Ishikawa (cell line): ENCODE results near the gene HOXA7.

Source experiments
- CEBPB ChIP-seq: IDR thresholded peaks from 2 replicates; pipeline ENCODE4 v1.6.1; 2012
- CREB1 ChIP-seq: IDR thresholded peaks from 2 replicates; pipeline ENCODE4 v1.6.1; 2012; ENCODE audit warnings: low read depth
- EGR1 ChIP-seq: IDR thresholded peaks from 2 replicates; pipeline ENCODE4 v1.6.1; 2012
- EP300 ChIP-seq: IDR thresholded peaks from 2 replicates; pipeline ENCODE4 v1.6.1; 2012; ENCODE audit warnings: borderline replicate concordance
- FOXM1 ChIP-seq: IDR thresholded peaks from 2 replicates; pipeline ENCODE4 v1.6.1; 2012; ENCODE audit warnings: low read depth, borderline replicate concordance
- MAX ChIP-seq: IDR thresholded peaks from 2 replicates; pipeline ENCODE4 v1.6.1; 2012
- NFIC ChIP-seq: IDR thresholded peaks from 2 replicates; pipeline ENCODE4 v1.6.1; 2012
- RAD21 ChIP-seq: IDR thresholded peaks from 2 replicates; pipeline ENCODE4 v1.6.1; 2012; ENCODE audit warnings: low read depth
- REST ChIP-seq: IDR thresholded peaks from 2 replicates; pipeline ENCODE4 v1.6.1; 2012; ENCODE audit warnings: low read depth, mild to moderate bottlenecking
- TAF1 ChIP-seq: IDR thresholded peaks from 2 replicates; pipeline ENCODE4 v1.6.1; 2012; ENCODE audit warnings: low read depth, mild to moderate bottlenecking
- TCF12 ChIP-seq: IDR thresholded peaks from 2 replicates; pipeline ENCODE4 v1.6.1; 2012; ENCODE audit warnings: low read depth
- TEAD4 ChIP-seq: IDR thresholded peaks from 2 replicates; pipeline ENCODE4 v1.6.1; 2012
- USF1 ChIP-seq: IDR thresholded peaks from 2 replicates; pipeline ENCODE4 v1.6.1; 2012
- YY1 ChIP-seq: IDR thresholded peaks from 2 replicates; pipeline ENCODE4 v1.6.1; 2012; ENCODE audit warnings: low read depth
- ZBTB7A ChIP-seq: IDR thresholded peaks from 2 replicates; pipeline ENCODE4 v1.6.1; 2012; ENCODE audit warnings: low read depth

HOXA7 gene

GRCh38 chr7:27111042-27111750, 45.3 kb downstream of the HOXA7 start:
- TF ChIP-seq ZBTB7A (no peak), NFIC (no peak), RAD21 (no peak), REST (no peak), EGR1 (no peak), TAF1 (no peak), CREB1 (no peak), YY1 (no peak), USF1 (no peak), EP300 (no peak), CEBPB (no peak), MAX (no peak), TEAD4 (no peak), FOXM1 (no peak), TCF12 (no peak)

DNA sequence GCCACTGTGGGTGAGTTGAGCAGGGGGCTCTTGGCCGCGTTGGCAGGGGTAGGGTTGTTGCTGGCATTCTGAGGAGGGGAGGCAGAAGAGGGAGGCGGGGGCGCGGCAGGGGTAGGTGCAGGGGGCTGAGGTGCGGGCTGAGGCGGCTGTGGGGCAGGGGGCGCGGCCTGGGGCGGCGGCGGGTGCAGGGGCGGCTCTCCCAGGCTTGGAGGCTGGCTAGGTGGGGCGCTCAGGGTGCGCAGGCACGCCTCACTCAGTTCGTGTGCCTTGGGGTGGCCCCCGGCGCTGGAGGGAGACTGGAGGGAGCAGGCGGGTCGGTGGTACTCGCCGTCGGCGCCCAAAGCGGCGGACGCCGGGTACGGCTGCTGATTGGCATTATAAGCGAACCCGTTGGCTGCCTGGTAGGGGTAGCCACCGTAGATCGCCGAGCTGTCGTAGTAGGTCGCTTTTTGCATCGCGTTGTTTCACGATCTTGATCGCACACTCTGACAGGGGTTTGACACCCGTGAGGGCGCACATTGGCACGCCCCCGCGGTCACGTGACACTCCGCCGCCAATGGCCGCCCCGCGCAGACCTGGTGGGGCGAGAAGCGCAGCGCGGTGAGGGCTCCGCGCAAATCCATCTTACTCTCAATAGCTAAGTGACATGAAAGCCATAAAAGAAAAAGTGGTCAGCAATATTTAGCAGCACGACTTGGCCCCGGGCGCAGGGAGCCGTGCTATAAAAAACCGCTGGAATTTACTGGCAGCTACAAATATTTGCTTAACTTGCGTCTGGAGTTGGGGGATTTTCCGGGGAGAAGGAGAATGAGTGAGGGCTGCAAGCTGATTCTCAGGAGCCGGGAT, 46.1 kb downstream of the HOXA7 start:
- TF ChIP-seq FOXM1 (no peak), EGR1 (no peak), TCF12 (no peak)

- no peak for TF ChIP-seq MAX
- TF ChIP-seq TEAD4 = no peak
- TF ChIP-seq EP300 = no peak
- TF ChIP-seq CEBPB = no peak
- TF ChIP-seq FOXM1 = no peak
- no peak for TF ChIP-seq RAD21
- no peak for TF ChIP-seq CREB1
- no peak for TF ChIP-seq REST
- TF ChIP-seq USF1 = no peak
- TF ChIP-seq NFIC = no peak
- TF ChIP-seq TAF1 = no peak
- no peak for TF ChIP-seq TCF12
- no peak for TF ChIP-seq YY1
- no peak for TF ChIP-seq EGR1
- no peak for TF ChIP-seq ZBTB7A
Observed at GRCh38 chr7:27109466-27110185, 46.8 kb downstream of the HOXA7 start.

GRCh38 chr7:27108390-27109127, 47.9 kb downstream of the HOXA7 start:
- no peak for TF ChIP-seq EP300
- TF ChIP-seq EGR1 = no peak
- TF ChIP-seq REST = no peak
- TF ChIP-seq TEAD4 = no peak
- no peak for TF ChIP-seq FOXM1
- TF ChIP-seq RAD21 = no peak
